NCI-H2107 (cell line): ENCODE measurements around the gene TMEM11.

Source experiments
- DNase-seq: peaks from one replicate; lab custom pipeline; 2025; lab: John Stamatoyannopoulos, UW

Gene TMEM11

GRCh38 chr17:21161498-21162393 lies 52.2 kb downstream of the TMEM11 start:
- DNase-seq: no peak

GRCh38 chr17:21160401-21160800 lies 53.6 kb downstream of the TMEM11 start:
- no peak for DNase-seq

- no peak for DNase-seq
These were observed 56.2 kb downstream of the TMEM11 start for GRCh38 chr17:21157586-21158370.

- no peak for DNase-seq
These were observed 61.2 kb downstream of the TMEM11 start for GRCh38 chr17:21152731-21153130.

- DNase-seq: no peak
These were observed 64.3 kb downstream of the TMEM11 start for GRCh38 chr17:21149621-21150020.
